Loucy (cell line): ENCODE measurements around the gene DHX16.

Source experiments
- H2AFZ ChIP-seq: fragments of 200-600 bp; sonication (generic); 2 replicates; pipeline ENCODE4 v1.6.0; 2016; ENCODE audit warnings: antibody characterized with exemption, mild to moderate bottlenecking, low read length, moderate library complexity
- H3F3A ChIP-seq: fragments of 200-600 bp; 2 replicates; pipeline ENCODE4 v1.6.0; 2016; ENCODE audit warnings: antibody characterized with exemption, low read depth, mild to moderate bottlenecking
- H3K27me3 ChIP-seq: fragments of 200-600 bp; sonication (generic); 2 replicates; pipeline ENCODE4 v1.6.1; 2014; ENCODE audit warnings: low read length, mild to moderate bottlenecking; ENCODE audit not compliant: insufficient read depth, poor library complexity, severe bottlenecking
- H3K36me3 ChIP-seq: fragments of 200-600 bp; sonication (generic); 2 replicates; pipeline ENCODE4 v1.6.1; 2016; ENCODE audit warnings: low read length; ENCODE audit not compliant: insufficient read depth
- H3K4me1 ChIP-seq: fragments of 200-600 bp; sonication (generic); 2 replicates; pipeline ENCODE4 v1.5.1; 2014; ENCODE audit warnings: low read length, mild to moderate bottlenecking; ENCODE audit not compliant: insufficient read depth, poor library complexity, severe bottlenecking
- H3K4me2 ChIP-seq: fragments of 200-600 bp; sonication (generic); 2 replicates; pipeline ENCODE4 v1.6.0; 2014; ENCODE audit warnings: antibody characterized with exemption, low read length, low read depth, mild to moderate bottlenecking; ENCODE audit not compliant: poor library complexity, severe bottlenecking
- H3K4me3 ChIP-seq: fragments of 200-600 bp; sonication (generic); 2 replicates; pipeline ENCODE4 v1.5.1; 2014; ENCODE audit warnings: low read length, mild to moderate bottlenecking, mixed read lengths; ENCODE audit not compliant: poor library complexity, severe bottlenecking
- H3K79me2 ChIP-seq: fragments of 200-600 bp; sonication (generic); 2 replicates; pipeline ENCODE4 v1.6.1; 2014; ENCODE audit warnings: low read length; ENCODE audit not compliant: insufficient read depth
- H3K9ac ChIP-seq: fragments of 200-600 bp; sonication (generic); 2 replicates; pipeline ENCODE4 v1.6.0; 2014; ENCODE audit warnings: mild to moderate bottlenecking, low read depth, low read length, moderate library complexity; ENCODE audit not compliant: poor library complexity, severe bottlenecking
- H3K9me2 ChIP-seq: fragments of 200-600 bp; sonication (generic); replicated peaks from 2 replicates; pipeline ENCODE4 v1.6.1; 2016; ENCODE audit warnings: low read depth, low read length, mixed read lengths
- H3K9me3 ChIP-seq: fragments of 200-600 bp; sonication (generic); 2 replicates; pipeline ENCODE4 v1.6.1; 2014; ENCODE audit warnings: mild to moderate bottlenecking, antibody characterized with exemption, low read length, low read depth; ENCODE audit not compliant: insufficient read depth
- H4K20me1 ChIP-seq: fragments of 200-600 bp; sonication (generic); 2 replicates; pipeline ENCODE4 v1.6.0; 2014; ENCODE audit warnings: antibody characterized with exemption, low read length, mild to moderate bottlenecking; ENCODE audit not compliant: insufficient read depth, poor library complexity, severe bottlenecking
- CTCF ChIP-seq: fragments of 200-600 bp; sonication (generic); conservative IDR thresholded peaks from 2 replicates; pipeline ENCODE4 v1.5.1; 2014; ENCODE audit warnings: mild to moderate bottlenecking, antibody characterized with exemption, low read length
- EZH2phosphoT487 ChIP-seq: fragments of 200-600 bp; IDR thresholded peaks from 2 replicates; pipeline ENCODE4 v1.6.1; 2018; ENCODE audit warnings: antibody characterized with exemption, mild to moderate bottlenecking, moderate library complexity, borderline replicate concordance

The DHX16 gene

GRCh38 chr6:30644769-30645168, 28.0 kb downstream of the DHX16 start:
- Histone ChIP-seq H4K20me1 (peaks cover 12% of the 10 kb centered on the region), H3K79me2 (peaks cover 39% of the 10 kb centered on the region), H3F3A (peaks cover 4% of the 10 kb centered on the region; the same call in 1 of the 2 replicates), H3K9ac (no peak overlapping the region), H3K9me3 (no peaks in the 10 kb centered on the region), H3K4me3 (no peak overlapping the region), H3K9me2 (no peaks in the 10 kb centered on the region), H3K4me1 (peaks cover 32% of the 10 kb centered on the region), H3K4me2 (no peak overlapping the region), H3K36me3 (peaks cover 13% of the 10 kb centered on the region; the same call in 1 of the 2 replicates), H3K27me3 (no peaks in the 10 kb centered on the region), H2AFZ (no peak overlapping the region)
- no peak for TF ChIP-seq CTCF

- H3K4me2 ChIP-seq, result no peak overlapping the region
- H3K27me3 ChIP-seq, result no peaks in the 10 kb centered on the region
- H3F3A ChIP-seq, result peaks cover 4% of the 10 kb centered on the region; the same call in 1 of the 2 replicates
- peaks cover 12% of the 10 kb centered on the region for H4K20me1 ChIP-seq
- H3K79me2 ChIP-seq, result peaks cover 28% of the 10 kb centered on the region
- no peaks in the 10 kb centered on the region for H3K9me3 ChIP-seq
- peaks cover 32% of the 10 kb centered on the region for H3K4me1 ChIP-seq
- no peaks in the 10 kb centered on the region for H3K9me2 ChIP-seq
- peaks cover 13% of the 10 kb centered on the region; the same call in 1 of the 2 replicates for H3K36me3 ChIP-seq
- TF ChIP-seq CTCF (no peak), EZH2phosphoT487 (no peak)
- H3K9ac ChIP-seq, result no peak overlapping the region
- no peak overlapping the region for H2AFZ ChIP-seq
- no peak overlapping the region for H3K4me3 ChIP-seq
These were observed 29.1 kb downstream of the DHX16 start for GRCh38 chr6:30643656-30644055.

- peaks cover 1% of the 10 kb centered on the region for H4K20me1 ChIP-seq
- peak overlapping the region; percentile 49 for H3K4me2 ChIP-seq
- H3K79me2 ChIP-seq, result peaks cover 8% of the 10 kb centered on the region
- H3F3A ChIP-seq, result peaks cover 4% of the 10 kb centered on the region; the same call in 1 of the 2 replicates
- peaks cover 24% of the 10 kb centered on the region for H3K4me1 ChIP-seq
- peaks cover 13% of the 10 kb centered on the region; the same call in 1 of the 2 replicates for H3K36me3 ChIP-seq
- H3K4me3 ChIP-seq, result peak overlapping the region; percentile 42
- H3K27me3 ChIP-seq, result no peaks in the 10 kb centered on the region
- peak overlapping the region; percentile 33 for H3K9ac ChIP-seq
- no peaks in the 10 kb centered on the region for H3K9me2 ChIP-seq
- H3K9me3 ChIP-seq, result no peaks in the 10 kb centered on the region
- TF ChIP-seq CTCF (no peak), EZH2phosphoT487 (no peak)
- no peak overlapping the region for H2AFZ ChIP-seq
These were observed 31.8 kb downstream of the DHX16 start for GRCh38 chr6:30641048-30641447.
